SU-DHL-6 (cell line): ENCODE data around the gene SLC9A5.

Experiments used
- H2AFZ ChIP-seq: fragments of 200-600 bp; sonication (generic); 2 replicates; pipeline ENCODE4 v1.6.1; 2014; ENCODE audit warnings: low read depth, mild to moderate bottlenecking, moderate library complexity, mixed read lengths, antibody characterized with exemption, low read length; ENCODE audit not compliant: severe bottlenecking
- H3F3A ChIP-seq: fragments of 200-600 bp; shearing (Covaris generic); 2 replicates; pipeline ENCODE4 v1.6.0; 2016; ENCODE audit warnings: antibody characterized with exemption, mild to moderate bottlenecking; ENCODE audit not compliant: insufficient read depth
- H3K27ac ChIP-seq: fragments of 200-600 bp; sonication (generic); 2 replicates; pipeline ENCODE4 v1.5.1; 2016; ENCODE audit warnings: low read depth, mild to moderate bottlenecking, low read length, moderate library complexity, mixed read lengths
- H3K27me3 ChIP-seq: fragments of 200-600 bp; sonication (generic), shearing (Covaris generic); 2 replicates; pipeline ENCODE4 v1.6.0; 2014; ENCODE audit warnings: mild to moderate bottlenecking, low read length
- H3K36me3 ChIP-seq: fragments of 200-600 bp; sonication (generic); 2 replicates; pipeline ENCODE4 v1.6.1; 2014; ENCODE audit warnings: mild to moderate bottlenecking, low read length, mixed read lengths
- H3K4me2 ChIP-seq: fragments of 300-600, 200-600 bp; shearing (Covaris generic), sonication (generic); 2 replicates; pipeline ENCODE4 v1.6.0; 2014; ENCODE audit warnings: low read length, low read depth, mild to moderate bottlenecking; ENCODE audit not compliant: poor library complexity, severe bottlenecking
- H3K4me3 ChIP-seq: fragments of 200-600 bp; sonication (generic); 2 replicates; pipeline ENCODE4 v1.5.1; 2014; ENCODE audit warnings: antibody characterized with exemption, low read length, mild to moderate bottlenecking, mixed read lengths; ENCODE audit not compliant: insufficient read depth, poor library complexity, severe bottlenecking
- H3K79me2 ChIP-seq: fragments of 200-600 bp; sonication (generic); 2 replicates; pipeline ENCODE4 v1.6.1; 2014; ENCODE audit warnings: mild to moderate bottlenecking, low read length, moderate library complexity; ENCODE audit not compliant: insufficient read depth
- H3K9ac ChIP-seq: fragments of 200-600 bp; sonication (generic); 2 replicates; pipeline ENCODE4 v1.7.0; 2014; ENCODE audit warnings: mild to moderate bottlenecking, low read length
- H3K9me2 ChIP-seq: fragments of 200-600 bp; sonication (generic); replicated peaks from 2 replicates; pipeline ENCODE4 v1.6.1; 2014; ENCODE audit warnings: low read length; ENCODE audit not compliant: insufficient read depth
- H3K9me3 ChIP-seq: fragments of 200-600 bp; sonication (generic); 2 replicates; pipeline ENCODE4 v1.6.1; 2014; ENCODE audit warnings: low read length, mixed read lengths; ENCODE audit not compliant: insufficient read depth
- H4K20me1 ChIP-seq: fragments of 200-600 bp; sonication (generic); 2 replicates; pipeline ENCODE4 v1.6.1; 2014; ENCODE audit warnings: low read depth, mild to moderate bottlenecking, antibody characterized with exemption, low read length, moderate library complexity, mixed read lengths
- CTCF ChIP-seq: fragments of 200-600 bp; sonication (generic); IDR thresholded peaks from one replicate; pipeline ENCODE4 v1.5.1; 2017; ENCODE audit warnings: antibody characterized with exemption, mild to moderate bottlenecking, low read length, moderate library complexity; ENCODE audit not compliant: insufficient read depth, poor library complexity, severe bottlenecking
- EZH2phosphoT487 ChIP-seq: fragments of 200-600 bp; sonication (generic), shearing (Covaris generic); conservative IDR thresholded peaks from 2 replicates; pipeline ENCODE4 v1.6.1; 2018; ENCODE audit warnings: mild to moderate bottlenecking, antibody characterized with exemption, low read length, moderate library complexity, mixed read lengths

SLC9A5 gene

DNA sequence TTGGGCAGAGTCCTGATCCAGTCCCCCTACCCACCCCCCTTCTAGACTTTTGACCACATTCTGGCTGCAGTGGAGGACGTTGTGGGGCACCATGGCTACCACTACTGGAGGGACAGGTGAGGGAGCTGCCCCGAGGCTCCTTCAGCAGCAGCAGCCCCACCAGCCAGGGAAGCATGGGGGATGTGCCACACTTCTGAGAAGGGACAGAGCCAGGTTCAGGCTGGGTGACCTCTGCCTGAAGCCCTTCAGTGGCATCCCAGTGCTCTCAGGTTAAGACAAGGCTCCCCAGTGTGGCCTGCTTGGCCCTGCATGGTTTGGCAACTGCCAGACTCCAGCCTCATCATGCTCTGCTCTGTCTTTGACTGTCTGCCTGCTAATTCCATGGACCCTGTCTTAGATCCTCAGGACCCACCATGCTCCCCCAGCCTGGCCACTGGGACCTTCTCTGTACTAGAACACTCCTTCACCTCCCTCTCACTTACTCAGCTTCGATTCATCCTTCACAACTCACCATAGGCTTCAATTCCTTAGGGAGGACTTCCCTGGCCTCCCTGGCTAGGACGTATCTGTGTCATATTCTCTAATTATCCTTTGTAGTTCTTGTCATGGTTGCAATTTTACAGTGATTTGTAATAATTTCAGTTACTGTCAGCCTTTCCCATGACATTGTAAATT, 8.8 kb downstream of the SLC9A5 start:
- Histone ChIP-seq H3K4me3 (no peak overlapping the region), H4K20me1 (no peaks in the 10 kb centered on the region), H3K4me2 (no peak overlapping the region), H3K9me3 (no peaks in the 10 kb centered on the region), H2AFZ (no peak overlapping the region), H3F3A (no peaks in the 10 kb centered on the region), H3K27me3 (no peaks in the 10 kb centered on the region), H3K9me2 (no peaks in the 10 kb centered on the region), H3K36me3 (no peaks in the 10 kb centered on the region), H3K27ac (no peak overlapping the region), H3K79me2 (no peaks in the 10 kb centered on the region), H3K9ac (no peak overlapping the region)
- TF ChIP-seq EZH2phosphoT487 (no peak), CTCF (no peak)

- H4K20me1 ChIP-seq, result no peaks in the 10 kb centered on the region
- no peak overlapping the region for H3K4me2 ChIP-seq
- no peak overlapping the region for H2AFZ ChIP-seq
- H3K9me2 ChIP-seq, result no peaks in the 10 kb centered on the region
- H3F3A ChIP-seq, result no peaks in the 10 kb centered on the region
- no peak overlapping the region for H3K4me3 ChIP-seq
- H3K27ac ChIP-seq, result no peak overlapping the region
- H3K9me3 ChIP-seq, result no peaks in the 10 kb centered on the region
- H3K9ac ChIP-seq, result no peak overlapping the region
- no peaks in the 10 kb centered on the region for H3K27me3 ChIP-seq
- no peaks in the 10 kb centered on the region for H3K36me3 ChIP-seq
- no peak for TF ChIP-seq EZH2phosphoT487
- TF ChIP-seq CTCF, result no peak
- no peaks in the 10 kb centered on the region for H3K79me2 ChIP-seq
Measured at GRCh38 chr16:67258161-67258835, 9.5 kb downstream of the SLC9A5 start.

DNA sequence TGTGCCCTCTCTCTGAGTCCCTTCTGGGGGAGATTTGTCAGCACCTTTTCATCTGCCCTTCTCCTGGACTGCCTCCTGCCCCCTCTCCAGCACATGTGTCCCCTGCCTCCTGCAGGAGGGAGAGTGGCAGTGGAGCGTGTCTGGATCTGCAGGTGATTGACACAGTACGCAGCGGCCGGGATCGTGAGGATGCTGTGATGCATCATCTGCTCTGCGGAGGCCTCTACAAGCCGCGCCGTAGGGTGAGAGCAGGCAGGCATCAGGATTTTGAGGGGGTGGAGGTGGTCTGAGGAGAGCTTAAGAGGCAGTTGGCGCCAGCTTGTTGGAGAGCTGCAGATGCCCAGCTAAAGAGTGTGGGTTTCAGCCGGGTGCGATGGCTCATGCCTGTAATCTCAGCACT, 10.9 kb downstream of the SLC9A5 start:
- no peaks in the 10 kb centered on the region for H3K9me2 ChIP-seq
- H2AFZ ChIP-seq, result no peak overlapping the region
- no peaks in the 10 kb centered on the region for H3K27me3 ChIP-seq
- H3K4me3 ChIP-seq, result no peak overlapping the region
- no peaks in the 10 kb centered on the region for H3F3A ChIP-seq
- no peaks in the 10 kb centered on the region for H4K20me1 ChIP-seq
- no peaks in the 10 kb centered on the region for H3K9me3 ChIP-seq
- no peak overlapping the region for H3K9ac ChIP-seq
- TF ChIP-seq CTCF (no peak), EZH2phosphoT487 (no peak)
- H3K27ac ChIP-seq, result no peak overlapping the region
- no peaks in the 10 kb centered on the region for H3K79me2 ChIP-seq
- H3K4me2 ChIP-seq, result no peak overlapping the region
- H3K36me3 ChIP-seq, result no peaks in the 10 kb centered on the region
